ENCODE results near the gene TBC1D22A. TPM values are rescaled to one million over a fixed set of nuclear protein-coding genes. Genes with fewer than 3 reads are reported as not detected.

Gene TBC1D22A
- polyA plus RNA-seq, 1 donor (not counting 4 experiments of a cell fraction or from before 2014, with no cell fraction given): 20.9 TPM

- no peak overlapping the region for H2AFZ ChIP-seq (ENCODE audit: control insufficient read depth, low read length)
- H3K79me2 ChIP-seq (ENCODE audit: control insufficient read depth, insufficient read depth, low read length): no peaks in the 10 kb centered on the region
- no peaks in the 10 kb centered on the region for H3K9me3 ChIP-seq (ENCODE audit: control insufficient read depth, low read depth, low read length)
- H3K27ac ChIP-seq (ENCODE audit: control insufficient read depth, insufficient read depth, low read length): no peak overlapping the region
- no peaks in the 10 kb centered on the region for H3K27me3 ChIP-seq (ENCODE audit: control insufficient read depth, extremely low read depth, insufficient read depth, low read length)
- no peaks in the 10 kb centered on the region for H3K9me1 ChIP-seq (ENCODE audit: control insufficient read depth, extremely low read depth, insufficient read depth, low read length)
- dilution Hi-C loops (cut with MboI; ENCODE audit: extremely low pct_ligation_motif_present, low sequenced_read_pairs): no loop called here
- TF ChIP-seq EZH2 (IDR thresholded peaks at IDR 0.05; ENCODE audit: low read length): no peak
- TF ChIP-seq CTCF (optimal IDR thresholded peaks at IDR 0.05 in 1 of 3, IDR thresholded peaks at IDR 0.05 in 1 of 3, conservative IDR thresholded peaks at IDR 0.05 in 1 of 3; ENCODE audit: extremely low read depth in 1 of 3, insufficient read depth in 2 of 3, low read length in 3 of 3): no peak
- no peak overlapping the region for H3K4me2 ChIP-seq (ENCODE audit: control insufficient read depth, extremely low read depth, insufficient read depth, low read depth, low read length)
- no peak overlapping the region for H3K4me3 ChIP-seq (ENCODE audit: control insufficient read depth in 2 of 3, extremely low read depth in 1 of 3, insufficient read depth in 2 of 3, low read depth in 1 of 3, low read length in 3 of 3)
- DNase-seq (ENCODE audit: low read depth, low spot score): no peak
- H4K20me1 ChIP-seq (ENCODE audit: control insufficient read depth, extremely low read depth, insufficient read depth, low read length): no peaks in the 10 kb centered on the region
- H3K9ac ChIP-seq (ENCODE audit: control insufficient read depth, extremely low read depth, insufficient read depth, low read length): no peak overlapping the region
- no peak for FAIRE-seq
- H3K36me3 ChIP-seq (ENCODE audit: control insufficient read depth in 2 of 2, extremely low read depth in 1 of 2, insufficient read depth in 2 of 2, low read length in 2 of 2): peaks cover 0 to 1% of the 10 kb centered on the region in 2 experiments
- H3K4me1 ChIP-seq (ENCODE audit: control insufficient read depth, extremely low read depth, insufficient read depth, low read length): peaks cover 5% of the 10 kb centered on the region
These were observed 276.9 kb downstream of the TBC1D22A start for GRCh38 chr22:47039356-47039755.

GRCh38 chr22:47040486-47041270 lies 278.2 kb downstream of the TBC1D22A start:
- no peak for DNase-seq (ENCODE audit: low read depth, low spot score)
- H2AFZ ChIP-seq (ENCODE audit: control insufficient read depth, low read length): no peak overlapping the region
- H3K9me3 ChIP-seq (ENCODE audit: control insufficient read depth, low read depth, low read length): no peaks in the 10 kb centered on the region
- H3K27ac ChIP-seq (ENCODE audit: control insufficient read depth, insufficient read depth, low read length): no peak overlapping the region
- H3K4me1 ChIP-seq (ENCODE audit: control insufficient read depth, extremely low read depth, insufficient read depth, low read length): peaks cover 5% of the 10 kb centered on the region
- H3K79me2 ChIP-seq (ENCODE audit: control insufficient read depth, insufficient read depth, low read length): no peaks in the 10 kb centered on the region
- H4K20me1 ChIP-seq (ENCODE audit: control insufficient read depth, extremely low read depth, insufficient read depth, low read length): no peaks in the 10 kb centered on the region
- dilution Hi-C loops (cut with MboI; ENCODE audit: extremely low pct_ligation_motif_present, low sequenced_read_pairs): no loop called here
- FAIRE-seq: no peak
- no peak overlapping the region for H3K4me2 ChIP-seq (ENCODE audit: control insufficient read depth, extremely low read depth, insufficient read depth, low read depth, low read length)
- peaks cover 0 to 4% of the 10 kb centered on the region in 2 experiments for H3K36me3 ChIP-seq (ENCODE audit: control insufficient read depth in 2 of 2, extremely low read depth in 1 of 2, insufficient read depth in 2 of 2, low read length in 2 of 2)
- H3K9me1 ChIP-seq (ENCODE audit: control insufficient read depth, extremely low read depth, insufficient read depth, low read length): no peaks in the 10 kb centered on the region
- no peak overlapping the region for H3K4me3 ChIP-seq (ENCODE audit: control insufficient read depth in 2 of 3, extremely low read depth in 1 of 3, insufficient read depth in 2 of 3, low read depth in 1 of 3, low read length in 3 of 3)
- TF ChIP-seq EZH2 (IDR thresholded peaks at IDR 0.05; ENCODE audit: low read length): no peak
- TF ChIP-seq CTCF (optimal IDR thresholded peaks at IDR 0.05 in 1 of 3, IDR thresholded peaks at IDR 0.05 in 1 of 3, conservative IDR thresholded peaks at IDR 0.05 in 1 of 3; ENCODE audit: extremely low read depth in 1 of 3, insufficient read depth in 2 of 3, low read length in 3 of 3): no peak
- H3K9ac ChIP-seq (ENCODE audit: control insufficient read depth, extremely low read depth, insufficient read depth, low read length): no peak overlapping the region
- H3K27me3 ChIP-seq (ENCODE audit: control insufficient read depth, extremely low read depth, insufficient read depth, low read length): no peaks in the 10 kb centered on the region

Data from keratinocyte (primary cell).